Activated T-cell treated with anti-CD3 and anti-CD28 coated beads for 24 hours (primary cell): Measurements from ENCODE around the gene NFIA.

Experiments
- DNase-seq: peaks from one replicate; pipeline ENCODE4 v3.0.0-alpha.2; 2020; ENCODE audit warnings: low read depth

NFIA gene

DNA sequence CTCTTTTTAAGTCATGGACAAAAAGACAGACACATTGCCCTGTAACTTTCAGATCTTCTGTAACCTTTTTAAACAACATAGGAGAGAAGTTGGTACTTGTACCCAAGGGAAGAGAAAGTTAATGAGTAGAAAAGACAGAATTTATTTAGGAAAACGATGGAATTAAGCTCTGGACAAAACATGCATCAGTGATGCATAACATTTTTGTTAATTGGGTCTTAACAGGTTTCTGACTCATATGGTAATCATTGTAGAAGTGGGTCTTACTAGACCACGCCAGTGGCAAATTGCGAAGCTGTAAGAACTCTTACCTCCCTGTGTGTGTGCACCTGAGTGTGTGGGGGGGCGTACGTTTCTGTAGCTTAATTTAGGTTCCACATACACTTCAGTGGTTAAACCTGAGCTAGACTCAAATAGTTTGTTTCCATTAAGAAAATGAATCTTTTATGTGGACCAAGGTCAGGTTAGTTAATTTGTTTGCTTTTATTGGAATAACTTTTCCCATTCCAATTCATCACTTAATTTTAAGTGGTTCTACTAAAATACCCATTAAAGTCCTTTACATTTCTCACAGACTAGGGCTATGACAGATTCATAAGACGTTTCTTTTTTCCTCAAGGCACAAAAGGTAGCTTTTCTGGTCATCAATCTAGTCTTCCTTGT lies 48.1 kb downstream of the NFIA start:
- no peak for DNase-seq

DNA sequence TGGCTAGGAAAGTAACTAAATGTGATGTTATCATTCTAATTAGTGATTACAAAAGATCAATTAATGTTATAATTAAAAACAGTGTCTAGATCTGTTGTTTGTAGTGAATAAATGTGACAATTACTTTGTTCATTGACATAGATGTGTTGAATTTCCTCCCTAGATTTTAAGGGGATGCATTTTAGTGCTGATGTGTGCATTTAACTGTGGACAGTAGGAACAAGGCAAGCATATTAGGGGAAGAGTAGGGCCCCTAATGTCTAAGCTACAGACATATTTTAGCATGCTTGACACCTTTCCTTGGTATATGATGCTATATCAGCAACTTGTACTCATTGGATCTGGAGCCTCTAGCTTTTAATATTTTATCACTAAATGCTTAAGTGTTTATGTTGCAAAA lies 48.9 kb downstream of the NFIA start:
- DNase-seq: no peak

DNA sequence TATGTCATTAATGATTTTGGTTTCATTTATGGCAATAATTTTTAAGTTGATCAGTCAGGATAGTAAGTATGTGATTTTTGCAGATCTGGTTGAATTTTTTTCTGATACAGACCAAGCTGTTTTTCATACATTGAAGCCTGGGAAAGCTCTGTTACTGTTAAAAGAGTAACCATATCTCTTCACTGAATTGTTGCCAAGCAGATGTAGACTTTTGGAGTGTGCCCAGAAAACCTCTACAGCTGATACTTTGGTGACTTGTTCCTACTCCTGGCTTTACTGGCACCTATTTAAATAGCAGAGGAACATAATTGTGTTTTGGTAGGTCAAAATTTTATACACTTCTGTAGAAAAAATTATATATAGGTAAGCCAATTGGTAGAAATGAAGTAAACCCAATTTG lies 49.4 kb downstream of the NFIA start:
- DNase-seq: no peak

DNA sequence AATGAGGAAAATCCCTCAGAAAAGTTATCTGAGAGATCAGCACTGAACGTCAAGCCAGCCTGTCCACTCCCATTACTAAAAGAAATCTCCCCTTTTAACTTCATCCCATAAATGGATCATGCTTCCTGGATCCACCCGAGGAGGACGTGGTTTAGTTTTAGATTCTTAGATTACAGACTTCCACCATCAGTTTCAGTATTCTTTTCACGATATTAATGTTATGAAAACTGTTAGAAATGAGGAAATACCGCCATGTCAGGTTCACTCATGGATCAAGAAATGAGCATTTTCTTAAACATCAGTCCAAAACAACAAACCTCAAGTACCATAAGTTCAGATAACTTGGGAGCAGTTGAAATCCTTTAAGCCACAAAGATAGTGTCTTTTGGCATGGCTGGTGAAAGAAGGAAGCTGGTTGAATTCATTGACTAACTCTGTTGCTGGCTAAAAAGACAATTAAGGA lies 49.8 kb downstream of the NFIA start:
- DNase-seq: no peak

DNA sequence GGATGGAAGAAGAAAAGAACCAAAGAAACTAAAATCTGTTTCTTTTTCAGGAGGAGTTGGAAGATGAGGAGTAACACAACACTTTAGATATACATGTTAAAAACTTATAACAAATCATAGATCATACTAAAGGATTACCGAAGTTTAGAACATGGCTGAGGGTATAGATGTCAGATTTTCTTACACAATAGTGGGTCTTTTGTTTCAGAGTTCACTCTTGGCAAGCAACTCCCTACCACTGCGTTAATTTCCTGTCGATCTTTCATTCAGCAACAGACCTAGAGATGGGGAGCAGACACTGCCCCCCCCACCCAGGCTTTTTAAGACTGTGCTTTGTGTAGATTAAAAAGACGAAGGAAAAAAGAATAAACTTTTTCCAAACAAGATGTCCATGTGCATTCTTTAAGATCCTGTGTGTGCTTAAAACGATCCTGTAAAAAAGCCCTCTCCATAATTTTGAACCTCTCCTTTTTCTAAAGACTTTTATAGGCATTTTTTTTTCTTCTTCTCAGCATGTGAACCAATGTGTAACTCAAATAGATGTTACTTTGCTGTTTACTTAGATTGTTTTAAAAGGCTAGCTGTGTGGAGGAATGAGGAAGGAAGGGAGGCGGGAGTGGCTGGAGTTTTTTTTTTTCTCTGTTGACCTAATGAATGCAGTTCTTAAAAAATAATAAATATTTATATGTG lies 50.4 kb downstream of the NFIA start:
- no peak for DNase-seq

DNA sequence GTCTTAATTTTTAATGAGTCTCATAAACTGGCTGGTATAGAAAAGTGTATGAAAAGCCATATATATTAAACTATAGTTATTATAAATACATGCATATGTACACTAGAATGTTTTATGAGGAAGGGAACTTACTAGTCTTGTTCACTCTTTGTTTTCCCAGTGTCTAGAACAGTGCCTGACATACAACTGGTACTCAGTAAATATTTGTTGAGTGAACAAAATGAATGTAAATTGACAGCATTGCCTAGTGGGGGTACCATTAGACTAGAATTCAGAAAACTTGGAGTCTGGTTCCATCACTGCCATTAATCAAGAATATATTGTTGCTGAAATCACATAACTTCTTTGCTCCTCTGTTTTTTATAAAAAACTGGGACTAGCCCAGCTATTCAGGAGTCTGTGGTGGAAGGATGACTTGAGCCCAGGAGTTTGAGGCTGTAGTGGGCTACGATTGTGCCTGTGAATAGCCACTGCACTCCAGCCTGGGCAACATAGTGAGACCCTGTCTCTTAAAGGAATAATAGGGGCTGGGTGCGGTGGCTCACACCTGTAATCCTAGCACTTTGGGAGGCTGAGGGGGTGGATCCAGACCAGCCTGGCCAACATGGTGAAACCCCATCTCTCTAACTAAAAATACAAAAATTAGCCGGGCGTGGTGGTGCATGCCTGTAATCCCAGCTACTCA lies 51.1 kb downstream of the NFIA start:
- DNase-seq: no peak

DNA sequence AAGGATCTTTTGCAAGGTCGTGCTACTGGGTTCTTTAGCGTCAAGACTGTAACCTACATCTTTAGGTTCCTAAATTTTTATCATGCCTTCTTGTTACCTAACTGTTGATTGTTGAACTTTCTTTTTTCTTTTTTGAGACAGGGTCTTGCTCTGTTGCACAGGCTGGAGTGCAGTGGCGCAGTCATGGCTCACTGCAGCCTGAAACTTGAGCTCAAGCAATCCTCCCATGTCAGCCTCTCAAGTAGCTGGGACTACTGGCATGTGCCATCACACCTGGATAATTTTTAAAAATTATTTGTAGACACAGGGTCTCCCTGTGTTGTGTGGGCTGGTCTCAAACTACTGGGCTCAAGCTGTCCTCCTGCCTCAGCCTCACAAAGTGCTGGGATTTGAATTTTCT lies 52.9 kb downstream of the NFIA start:
- DNase-seq: no peak

DNA sequence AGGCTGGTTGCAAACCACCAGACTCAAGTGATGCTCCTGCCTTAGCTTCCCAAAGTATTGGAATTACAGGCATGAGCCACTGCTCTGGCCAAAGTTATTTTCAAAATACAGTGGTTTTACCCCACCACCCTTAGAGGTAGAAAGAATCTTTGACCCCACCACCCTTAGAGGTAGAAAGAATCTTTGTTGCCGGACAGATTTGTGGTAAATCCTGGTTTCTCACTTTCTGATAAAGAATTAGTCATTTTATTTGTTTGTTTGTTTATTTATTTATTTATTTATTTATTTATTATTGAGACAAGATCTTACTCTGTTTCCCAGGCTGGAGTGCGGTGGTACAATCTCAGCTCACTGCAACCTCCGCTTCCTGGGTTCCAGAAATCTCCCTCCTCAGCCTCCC lies 55.9 kb downstream of the NFIA start:
- DNase-seq: no peak

DNA sequence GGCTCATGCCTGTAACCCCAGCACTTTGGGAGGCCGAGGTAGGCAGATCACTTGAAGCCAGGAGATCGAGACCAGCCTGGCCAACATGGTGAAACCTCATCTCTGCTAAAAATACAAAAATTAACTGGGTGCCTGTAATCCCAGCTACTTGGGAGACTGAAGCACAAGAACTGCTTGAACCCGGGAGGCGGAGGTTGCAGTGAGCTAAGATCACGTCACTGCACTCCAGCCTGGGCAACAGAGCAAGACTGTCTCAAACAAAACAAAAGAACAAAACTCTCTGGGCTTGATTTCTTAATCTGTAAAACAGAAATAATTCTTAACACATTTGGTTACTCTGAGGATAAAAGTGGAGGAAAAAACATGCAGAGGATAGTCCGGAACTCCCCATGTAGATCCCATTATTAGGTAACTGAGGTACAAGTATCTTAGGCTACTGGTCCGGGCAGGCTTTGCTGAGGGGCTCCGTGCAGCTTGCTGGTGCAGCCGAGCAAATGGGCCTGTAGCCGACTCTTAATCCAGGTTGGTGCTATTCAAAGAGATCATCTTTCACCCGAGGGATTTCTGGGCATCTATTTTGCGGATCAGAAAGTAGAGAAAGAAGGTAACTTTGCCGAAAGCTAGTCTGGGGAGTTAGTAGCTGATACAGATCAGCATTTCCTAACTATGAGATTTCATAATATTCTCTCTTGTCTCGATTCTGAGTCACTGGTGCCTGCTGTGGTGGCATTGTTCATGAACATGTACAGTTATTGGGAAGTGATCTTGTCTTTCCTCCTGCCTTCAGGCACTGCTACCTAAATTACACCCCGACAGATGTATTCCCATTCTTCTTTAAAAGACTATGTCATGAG lies 56.8 kb downstream of the NFIA start:
- no peak for DNase-seq

DNA sequence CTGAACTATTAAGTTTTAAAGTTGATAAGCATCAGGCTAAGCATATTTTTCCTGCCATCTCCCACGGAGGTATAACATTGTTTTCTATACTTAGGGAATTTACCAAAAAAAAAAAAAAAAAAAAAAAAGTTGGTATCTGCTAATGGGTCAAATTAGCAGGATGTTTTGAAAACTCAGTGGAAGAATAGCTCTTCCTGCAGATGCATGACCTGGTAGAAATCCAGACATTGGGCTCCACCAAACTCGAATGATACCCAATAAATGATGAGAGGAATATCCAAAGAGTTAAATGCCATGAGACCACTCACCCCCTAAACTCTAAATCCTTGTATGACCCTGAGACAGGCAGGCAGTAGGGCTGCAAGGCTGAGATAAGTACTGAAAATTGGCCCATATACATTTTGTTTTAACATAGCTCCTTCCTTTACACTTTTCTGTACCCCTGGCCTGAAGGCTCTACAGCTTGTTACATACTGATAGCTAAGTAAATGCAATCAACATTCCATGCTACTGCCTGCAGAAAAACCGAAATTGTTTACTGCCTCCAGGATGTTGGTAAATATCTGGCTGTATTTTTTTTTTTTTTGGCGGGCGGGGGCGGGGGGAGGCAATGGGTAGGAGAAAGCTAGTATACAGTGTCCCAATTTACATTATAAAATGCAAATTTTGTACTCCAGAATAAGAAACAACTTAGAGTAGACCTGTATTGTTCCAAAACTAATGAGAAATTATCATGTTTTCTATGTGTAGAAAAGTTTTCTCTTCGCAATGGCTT lies 57.6 kb downstream of the NFIA start:
- DNase-seq: no peak

DNA sequence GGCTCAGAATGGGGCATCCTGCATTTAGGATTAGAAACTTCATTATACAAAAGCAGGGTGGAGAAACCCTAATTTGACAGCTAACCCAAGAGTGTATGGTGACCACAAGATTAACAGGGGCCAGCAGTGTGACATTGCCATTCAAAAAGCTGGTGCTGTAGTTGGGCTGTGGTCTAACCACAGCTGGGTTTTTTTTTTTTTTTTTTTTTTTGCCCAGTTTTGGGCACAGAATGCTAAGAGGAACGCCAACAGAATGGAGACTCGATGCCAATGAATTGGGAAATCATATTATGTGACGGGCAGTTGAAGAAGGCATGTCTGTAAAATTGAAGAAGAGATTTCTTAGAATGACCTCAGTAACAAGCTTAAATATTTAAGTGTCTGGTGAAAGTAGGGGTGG lies 58.4 kb downstream of the NFIA start:
- no peak for DNase-seq

DNA sequence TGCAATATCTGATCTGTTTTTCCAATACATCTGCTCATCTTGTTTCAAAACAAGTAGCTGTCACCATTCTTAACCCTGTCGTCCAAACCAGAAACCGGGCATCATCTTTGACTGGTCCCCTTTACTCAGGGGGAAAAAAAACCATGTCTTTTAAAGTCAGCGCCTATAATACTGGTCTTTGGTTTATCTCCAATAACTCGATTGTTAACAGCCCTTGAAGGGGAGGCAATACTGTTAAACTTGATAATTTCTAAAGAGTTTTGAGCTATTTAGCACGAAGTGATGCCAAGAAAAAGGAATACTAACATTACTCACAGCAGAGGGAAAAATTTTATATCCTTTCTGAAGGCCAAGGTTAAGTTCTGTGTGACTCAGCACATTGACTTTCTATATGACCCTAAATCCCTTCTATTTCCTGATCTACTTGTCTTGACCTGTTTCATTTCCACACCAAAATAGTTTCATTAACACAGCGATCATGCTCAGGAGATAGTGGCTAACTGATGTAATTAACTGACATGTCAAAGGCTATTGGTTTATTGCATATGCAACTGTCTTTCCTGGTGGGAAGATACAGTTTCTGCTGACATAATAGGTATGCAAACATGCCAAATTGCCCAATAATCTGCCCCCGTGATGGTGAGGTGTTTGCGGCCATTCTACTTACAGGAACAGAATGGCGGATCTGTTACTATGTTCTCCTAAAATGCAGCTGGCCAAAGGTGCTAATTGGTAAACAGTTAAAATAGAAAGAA lies 59.1 kb downstream of the NFIA start:
- DNase-seq: no peak

DNA sequence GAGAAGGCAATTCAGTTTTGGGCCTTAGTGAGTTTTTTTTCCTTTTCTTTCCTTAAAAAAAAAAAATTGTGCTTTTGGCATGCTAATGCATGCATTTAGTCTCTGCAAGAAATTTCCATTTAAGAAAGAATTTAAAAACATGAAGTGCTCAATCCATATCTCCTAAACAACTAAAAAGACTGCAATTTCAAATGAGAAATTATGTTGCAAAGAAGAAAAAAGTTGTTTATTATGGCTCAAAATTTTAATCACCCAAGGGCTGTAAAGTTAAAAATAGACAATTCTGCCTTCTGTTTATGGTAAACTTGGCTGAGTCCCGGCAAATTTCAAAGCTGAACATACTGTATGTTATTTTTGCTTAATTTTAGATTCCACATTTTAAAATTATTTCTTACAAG lies 59.7 kb downstream of the NFIA start:
- DNase-seq: no peak

DNA sequence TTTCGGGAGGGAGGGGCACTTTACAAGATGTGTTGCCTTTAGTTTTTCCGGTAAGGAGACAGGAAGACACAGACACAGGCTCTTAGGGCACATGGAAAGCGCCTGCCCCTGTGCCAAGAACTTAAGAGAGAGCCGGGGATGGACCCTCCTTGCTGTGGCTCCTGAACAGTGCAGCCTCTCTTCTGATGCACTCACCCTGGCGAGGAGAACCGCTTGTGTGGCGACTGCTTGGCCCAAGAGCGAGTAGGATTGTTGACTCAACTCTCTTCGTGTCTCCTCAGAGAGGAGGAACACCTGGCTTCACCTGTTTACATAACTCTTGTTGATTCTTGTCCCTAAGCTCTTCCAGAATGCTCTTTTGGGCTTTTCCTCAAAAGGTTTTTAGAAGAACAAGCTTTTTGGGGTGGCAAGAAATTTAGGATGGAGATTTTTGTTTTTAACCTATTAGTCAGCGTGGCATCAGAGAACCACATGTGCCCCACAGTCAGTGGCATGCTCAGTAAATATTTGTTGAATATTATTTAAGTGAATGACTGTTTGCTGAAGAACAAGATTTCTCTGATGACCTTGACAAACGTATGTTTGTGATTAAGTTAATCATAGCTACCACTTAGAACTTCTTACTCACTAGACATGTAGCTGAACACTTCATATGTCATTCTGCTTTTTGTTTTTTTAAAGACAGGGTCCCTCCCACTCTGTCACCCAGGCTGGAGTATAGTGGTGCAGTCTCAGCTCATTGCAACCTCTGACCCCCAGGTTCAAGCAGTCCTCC lies 60.6 kb downstream of the NFIA start:
- no peak for DNase-seq

DNA sequence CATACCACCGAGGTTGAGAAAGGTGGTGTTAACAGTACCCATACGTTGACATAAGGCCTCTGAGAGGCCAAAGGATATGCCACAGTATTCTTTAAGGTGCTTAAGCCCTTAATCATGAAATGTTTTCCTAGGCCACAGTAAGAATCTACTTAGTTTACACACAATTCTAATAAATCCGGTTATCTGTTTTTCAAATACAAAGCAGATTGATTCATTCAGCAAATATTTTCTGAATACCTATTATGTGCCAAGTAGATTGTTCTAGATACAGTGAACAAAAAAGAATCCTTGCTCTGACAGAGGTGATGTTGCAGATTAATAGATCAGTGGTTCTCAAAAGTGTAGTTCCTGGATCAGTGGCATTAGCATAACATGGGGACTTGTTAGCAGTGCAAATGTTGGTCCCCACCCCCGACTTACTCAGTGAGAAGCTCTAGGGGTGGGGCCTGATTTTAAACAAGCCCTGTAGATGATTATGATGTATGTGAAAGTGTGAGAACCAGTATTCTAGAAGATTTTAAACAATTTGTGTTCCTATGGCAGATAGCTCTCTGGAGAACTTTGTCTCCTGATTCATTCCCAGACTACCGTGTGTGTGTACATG lies 61.6 kb downstream of the NFIA start:
- no peak for DNase-seq

DNA sequence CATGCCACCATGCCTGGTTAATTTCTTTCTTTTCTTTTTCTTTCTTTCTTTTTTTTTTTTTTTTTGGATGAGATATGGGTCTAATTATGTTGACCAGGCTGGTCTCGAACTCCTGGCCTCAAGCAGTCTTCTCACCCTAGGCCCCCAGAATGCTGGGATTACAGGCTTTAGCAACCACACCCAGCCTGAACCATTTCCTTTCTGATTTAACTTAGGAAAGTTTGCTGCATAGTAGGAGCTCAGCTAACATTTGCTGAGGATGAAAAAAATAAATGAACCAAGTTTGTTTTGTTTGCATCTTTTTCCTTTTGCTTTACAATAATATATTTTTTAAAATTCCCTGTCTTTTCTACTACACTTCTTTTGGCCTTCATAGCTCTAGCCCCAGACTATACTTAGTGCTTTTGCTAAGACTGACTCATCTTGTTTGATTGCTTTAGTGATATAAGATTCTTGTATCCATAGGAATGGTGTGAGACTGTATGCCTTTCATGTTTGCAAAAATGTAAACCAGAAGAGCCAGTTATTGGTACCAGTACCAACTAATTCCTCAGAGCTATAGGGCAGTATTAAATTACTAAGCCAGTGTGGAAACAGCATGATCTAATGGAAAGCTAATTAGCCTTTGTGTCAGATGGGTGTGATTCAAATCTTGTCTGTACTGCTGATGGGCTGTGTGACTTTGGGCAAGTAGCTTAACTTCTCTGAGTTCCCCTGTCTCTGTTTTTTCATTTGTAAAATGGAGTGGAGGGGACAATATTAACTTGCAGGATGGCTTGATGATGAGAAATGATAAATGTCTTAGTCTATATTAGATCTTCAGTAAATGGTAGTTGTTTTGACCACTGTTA lies 66.9 kb downstream of the NFIA start:
- no peak for DNase-seq

DNA sequence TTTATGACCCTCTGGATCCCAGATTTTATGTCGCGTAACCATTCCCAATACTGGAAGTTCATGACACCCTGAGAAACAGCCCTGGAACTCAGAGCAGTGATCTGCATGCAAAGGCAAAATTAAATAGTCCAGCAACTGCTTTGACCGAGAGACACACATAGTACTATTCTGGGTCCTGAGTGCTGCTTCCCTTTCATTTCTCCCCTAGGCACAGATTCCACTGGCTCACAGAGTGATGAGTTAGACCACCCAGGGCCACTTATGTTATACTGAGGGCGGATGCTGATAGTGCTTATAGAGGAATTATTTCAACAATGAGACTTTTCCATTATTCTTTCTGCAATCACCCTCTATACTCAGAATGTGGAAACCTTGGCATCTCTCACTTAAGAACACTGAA lies 69.2 kb downstream of the NFIA start:
- no peak for DNase-seq

DNA sequence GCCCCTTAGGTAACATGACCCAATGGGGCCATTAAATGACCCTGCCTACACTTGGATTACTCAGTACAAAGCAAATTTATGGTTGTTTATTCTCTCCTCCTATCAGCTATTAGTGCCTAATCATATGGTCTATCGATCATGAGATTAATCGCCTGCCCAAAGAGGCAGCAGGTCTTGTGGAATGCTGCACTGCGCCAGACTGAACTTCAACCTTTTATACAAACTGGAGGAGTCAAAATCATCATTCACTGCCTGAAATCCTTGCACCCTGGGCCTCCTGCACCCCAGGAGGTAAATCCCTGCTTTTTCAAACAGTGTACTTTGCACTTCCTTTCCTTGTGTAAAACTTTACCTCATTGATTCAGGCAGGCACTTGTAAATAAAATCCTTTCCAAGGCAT lies 69.7 kb downstream of the NFIA start:
- no peak for DNase-seq
